Measurements from ENCODE around the gene CKAP5.

- TF ChIP-seq POLR2AphosphoS5 (IDR thresholded peaks at IDR 0.05; ENCODE audit: borderline replicate concordance, low read depth, low read length) (no peak), EZH2 (IDR thresholded peaks at IDR 0.05) (no peak)
Measured at GRCh38 chr11:46719048-46719542, 127.0 kb downstream of the CKAP5 start, which contains the start of gene F2.

Data from SK-N-MC (cell line).